HepG2 (cell line): ENCODE data around the gene ROBO3. TPM values are rescaled to one million over a fixed set of nuclear protein-coding genes. Genes with fewer than 3 reads are reported as not detected.

ENCODE experiments used
- AHR ChIP-seq: IDR thresholded peaks from 2 replicates; pipeline ENCODE4 v1.6.1; 2018; ENCODE audit warnings: missing genetic modification reagents, missing compliant biosample characterization
- ARID3A ChIP-seq: IDR thresholded peaks from 2 replicates; pipeline ENCODE4 v1.6.1; 2012; ENCODE audit warnings: low read depth, low read length, improper control_type of control experiment
- CBFB ChIP-seq: sonication (generic); formaldehyde crosslinking; IDR thresholded peaks from 2 replicates; pipeline ENCODE4 v1.4.0; 2020; ENCODE audit warnings: missing genetic modification reagents
- DMTF1 ChIP-seq: sonication (generic); formaldehyde crosslinking; IDR thresholded peaks from 2 replicates; pipeline ENCODE4 v1.4.0; 2020; ENCODE audit warnings: mild to moderate bottlenecking, missing genetic modification reagents
- KLF16 ChIP-seq, 2 experiments: sonication (generic) in 1 of 2; formaldehyde crosslinking in 1 of 2; IDR thresholded peaks; 2 replicates each; pipeline versions ENCODE4 v1.6.1 to v1.8.0; 2016 to 2023; ENCODE audit warnings: missing genetic modification reagents in 2 of 2, missing compliant biosample characterization in 1 of 2
- PBX2 ChIP-seq: IDR thresholded peaks from 2 replicates; pipeline ENCODE4 v1.6.1; 2016; ENCODE audit warnings: control low read depth
- THAP11 ChIP-seq: IDR thresholded peaks from 2 replicates; pipeline ENCODE4 v1.6.1; 2016; ENCODE audit warnings: missing biosample characterization, missing genetic modification reagents
- ZBTB42 ChIP-seq: sonication (generic); formaldehyde crosslinking; IDR thresholded peaks from 2 replicates; pipeline ENCODE4 v1.5.0; 2020; ENCODE audit warnings: mild to moderate bottlenecking, missing genetic modification reagents
- ZFP91 ChIP-seq: sonication (generic); formaldehyde crosslinking; IDR thresholded peaks from 2 replicates; pipeline ENCODE4 v1.9.0; 2022; ENCODE audit warnings: missing genetic modification reagents, mild to moderate bottlenecking, borderline replicate concordance
- polyA plus RNA-seq, 8 experiments: library from polyadenylated mRNA; depleted of rRNA in 3 of 8; stranded (reverse) in 7 of 8; unstranded in 1 of 8; fragments of >200 nt; fragmentation: Illumina TruSeq in 4 of 8; extraction: Trizol in 4 of 8; gene quantifications; 2 replicates each; pipeline versions ENCODE4 v1.2.1 to v1.2.3, GENCODE V29; 2011 to 2016; ENCODE audit warnings: low read depth in 4 of 8, missing spikeins in 1 of 8, mixed read lengths in 1 of 8; ENCODE audit not compliant: insufficient read depth in 1 of 8
- total RNA-seq, 5 experiments: library from RNA; depleted of rRNA; stranded (reverse); fragments of >200 nt; fragmentation: Illumina TruSeq; extraction: Trizol; gene quantifications; 2 replicates each; pipeline ENCODE4 v1.2.3, GENCODE V29; 2016; ENCODE audit warnings: low read depth in 1 of 5
- TF ChIP-seq, protein P1 (sequence below): sonication (generic); formaldehyde crosslinking; IDR thresholded peaks from 2 replicates; pipeline ENCODE4 v1.4.0; 2020; ENCODE audit warnings: missing genetic modification reagents, borderline replicate concordance
- TF ChIP-seq, protein P2 (sequence below): sonication (generic); formaldehyde crosslinking; IDR thresholded peaks from 2 replicates; pipeline ENCODE4 v1.5.1; 2020; ENCODE audit warnings: missing genetic modification reagents, mild to moderate bottlenecking, borderline replicate concordance

The ROBO3 gene
- total and polyA plus RNA-seq, 2 of the 13 experiments (the other 11 are each of a cell fraction or from before 2014, with no cell fraction given): 0.07 to 2.4 TPM

DNA sequence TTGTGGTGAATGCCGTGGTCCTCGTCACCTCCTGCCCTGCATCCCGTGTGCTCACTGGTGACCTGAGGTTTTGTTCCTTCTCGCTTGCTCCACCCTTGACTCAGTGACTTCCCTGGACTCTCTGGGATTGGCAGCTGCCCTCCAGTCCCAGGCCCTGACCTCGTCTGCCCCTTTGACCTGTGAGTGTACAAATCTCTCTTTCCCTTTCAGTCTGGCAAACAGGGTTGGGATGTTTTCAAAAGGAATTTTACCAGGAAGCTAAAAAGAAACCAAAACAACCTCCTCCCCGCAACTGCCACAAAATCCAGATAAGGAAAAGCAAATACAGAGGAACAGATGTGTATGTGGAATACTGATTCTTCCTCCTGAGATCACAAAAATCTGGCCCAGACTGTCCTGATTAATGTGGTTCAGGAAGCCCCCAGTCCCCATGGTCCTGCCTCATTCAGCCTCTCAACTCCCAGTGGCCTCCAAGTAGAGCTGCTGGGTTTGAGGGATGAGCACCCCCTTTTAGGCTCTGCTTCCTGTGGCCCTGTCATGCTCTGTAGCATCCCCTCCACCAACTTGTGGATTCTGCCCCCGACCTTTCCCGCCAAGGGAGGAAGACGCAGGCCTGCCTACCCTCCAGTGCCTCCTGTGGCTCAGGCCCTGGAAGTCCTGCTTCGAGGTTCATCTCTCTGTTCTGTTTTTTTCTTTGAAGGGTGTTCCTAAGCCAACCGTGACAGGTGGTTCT is 17.3 kb downstream of the ROBO3 start (continued):
- TF ChIP-seq ARID3A (no peak), CBFB (CRISPR knock-in tag) (no peak), THAP11 (no peak), AHR (CRISPR knock-in tag) (no peak), ZFP91 (peak; percentile 55; the same call in 1 of the 2 replicates), KLF16 (CRISPR knock-in tag; IDR thresholded peaks at IDR 0.05) (no peak), DMTF1 (CRISPR knock-in tag) (no peak), ZBTB42 (CRISPR knock-in tag) (no peak), PBX2 (no peak)
- TF ChIP-seq, protein P1, sequence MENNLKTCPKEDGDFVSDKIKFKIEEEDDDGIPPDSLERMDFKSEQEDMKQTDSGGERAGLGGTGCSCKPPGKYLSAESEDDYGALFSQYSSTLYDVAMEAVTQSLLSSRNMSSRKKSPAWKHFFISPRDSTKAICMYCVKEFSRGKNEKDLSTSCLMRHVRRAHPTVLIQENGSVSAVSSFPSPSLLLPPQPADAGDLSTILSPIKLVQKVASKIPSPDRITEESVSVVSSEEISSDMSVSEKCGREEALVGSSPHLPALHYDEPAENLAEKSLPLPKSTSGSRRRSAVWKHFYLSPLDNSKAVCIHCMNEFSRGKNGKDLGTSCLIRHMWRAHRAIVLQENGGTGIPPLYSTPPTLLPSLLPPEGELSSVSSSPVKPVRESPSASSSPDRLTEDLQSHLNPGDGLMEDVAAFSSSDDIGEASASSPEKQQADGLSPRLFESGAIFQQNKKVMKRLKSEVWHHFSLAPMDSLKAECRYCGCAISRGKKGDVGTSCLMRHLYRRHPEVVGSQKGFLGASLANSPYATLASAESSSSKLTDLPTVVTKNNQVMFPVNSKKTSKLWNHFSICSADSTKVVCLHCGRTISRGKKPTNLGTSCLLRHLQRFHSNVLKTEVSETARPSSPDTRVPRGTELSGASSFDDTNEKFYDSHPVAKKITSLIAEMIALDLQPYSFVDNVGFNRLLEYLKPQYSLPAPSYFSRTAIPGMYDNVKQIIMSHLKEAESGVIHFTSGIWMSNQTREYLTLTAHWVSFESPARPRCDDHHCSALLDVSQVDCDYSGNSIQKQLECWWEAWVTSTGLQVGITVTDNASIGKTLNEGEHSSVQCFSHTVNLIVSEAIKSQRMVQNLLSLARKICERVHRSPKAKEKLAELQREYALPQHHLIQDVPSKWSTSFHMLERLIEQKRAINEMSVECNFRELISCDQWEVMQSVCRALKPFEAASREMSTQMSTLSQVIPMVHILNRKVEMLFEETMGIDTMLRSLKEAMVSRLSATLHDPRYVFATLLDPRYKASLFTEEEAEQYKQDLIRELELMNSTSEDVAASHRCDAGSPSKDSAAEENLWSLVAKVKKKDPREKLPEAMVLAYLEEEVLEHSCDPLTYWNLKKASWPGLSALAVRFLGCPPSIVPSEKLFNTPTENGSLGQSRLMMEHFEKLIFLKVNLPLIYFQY (CRISPR knock-in tag): no peak
- TF ChIP-seq, protein P2, sequence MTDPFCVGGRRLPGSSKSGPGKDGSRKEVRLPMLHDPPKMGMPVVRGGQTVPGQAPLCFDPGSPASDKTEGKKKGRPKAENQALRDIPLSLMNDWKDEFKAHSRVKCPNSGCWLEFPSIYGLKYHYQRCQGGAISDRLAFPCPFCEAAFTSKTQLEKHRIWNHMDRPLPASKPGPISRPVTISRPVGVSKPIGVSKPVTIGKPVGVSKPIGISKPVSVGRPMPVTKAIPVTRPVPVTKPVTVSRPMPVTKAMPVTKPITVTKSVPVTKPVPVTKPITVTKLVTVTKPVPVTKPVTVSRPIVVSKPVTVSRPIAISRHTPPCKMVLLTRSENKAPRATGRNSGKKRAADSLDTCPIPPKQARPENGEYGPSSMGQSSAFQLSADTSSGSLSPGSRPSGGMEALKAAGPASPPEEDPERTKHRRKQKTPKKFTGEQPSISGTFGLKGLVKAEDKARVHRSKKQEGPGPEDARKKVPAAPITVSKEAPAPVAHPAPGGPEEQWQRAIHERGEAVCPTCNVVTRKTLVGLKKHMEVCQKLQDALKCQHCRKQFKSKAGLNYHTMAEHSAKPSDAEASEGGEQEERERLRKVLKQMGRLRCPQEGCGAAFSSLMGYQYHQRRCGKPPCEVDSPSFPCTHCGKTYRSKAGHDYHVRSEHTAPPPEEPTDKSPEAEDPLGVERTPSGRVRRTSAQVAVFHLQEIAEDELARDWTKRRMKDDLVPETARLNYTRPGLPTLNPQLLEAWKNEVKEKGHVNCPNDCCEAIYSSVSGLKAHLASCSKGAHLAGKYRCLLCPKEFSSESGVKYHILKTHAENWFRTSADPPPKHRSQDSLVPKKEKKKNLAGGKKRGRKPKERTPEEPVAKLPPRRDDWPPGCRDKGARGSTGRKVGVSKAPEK (CRISPR knock-in tag): no peak
